ENCODE measurements around the gene UBE2D2. TPM values are rescaled to one million over a fixed set of nuclear protein-coding genes. Genes with fewer than 3 reads are reported as not detected.

Gene UBE2D2
- total and polyA plus RNA-seq, 2 of the 13 experiments (the other 11 are each of a cell fraction or from before 2014, with no cell fraction given) = 79.1 to 109 TPM

DNA sequence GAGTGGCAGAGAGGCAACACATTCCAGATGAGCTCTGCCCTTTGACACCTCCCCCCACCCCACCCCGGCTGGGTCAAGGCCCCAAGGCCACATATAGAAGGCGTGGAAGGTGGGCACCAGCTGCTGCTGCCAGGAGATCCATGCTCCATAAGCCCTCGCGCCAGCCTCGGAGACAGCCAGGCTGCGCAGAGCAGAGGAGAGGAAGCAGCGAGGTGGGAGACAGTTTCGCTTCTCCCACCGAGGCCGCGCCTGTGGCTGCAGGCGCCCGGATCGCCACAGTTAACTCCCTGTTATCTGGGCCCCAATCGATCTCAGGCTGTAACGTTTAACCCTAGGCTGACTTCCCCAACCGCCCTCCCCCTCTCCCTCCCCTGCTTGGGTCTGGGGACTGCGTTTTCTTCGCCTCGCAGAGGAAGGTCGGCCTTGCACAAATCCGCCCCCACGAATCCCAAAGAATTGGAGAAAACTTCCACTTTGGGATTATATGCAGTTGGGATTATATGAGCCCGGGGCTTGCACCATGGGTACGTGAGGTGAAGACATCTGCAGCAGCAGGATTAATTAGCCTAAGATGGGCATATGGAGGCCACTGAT is 85.9 kb downstream of the UBE2D2 start (continued):
- TF ChIP-seq, protein P1, sequence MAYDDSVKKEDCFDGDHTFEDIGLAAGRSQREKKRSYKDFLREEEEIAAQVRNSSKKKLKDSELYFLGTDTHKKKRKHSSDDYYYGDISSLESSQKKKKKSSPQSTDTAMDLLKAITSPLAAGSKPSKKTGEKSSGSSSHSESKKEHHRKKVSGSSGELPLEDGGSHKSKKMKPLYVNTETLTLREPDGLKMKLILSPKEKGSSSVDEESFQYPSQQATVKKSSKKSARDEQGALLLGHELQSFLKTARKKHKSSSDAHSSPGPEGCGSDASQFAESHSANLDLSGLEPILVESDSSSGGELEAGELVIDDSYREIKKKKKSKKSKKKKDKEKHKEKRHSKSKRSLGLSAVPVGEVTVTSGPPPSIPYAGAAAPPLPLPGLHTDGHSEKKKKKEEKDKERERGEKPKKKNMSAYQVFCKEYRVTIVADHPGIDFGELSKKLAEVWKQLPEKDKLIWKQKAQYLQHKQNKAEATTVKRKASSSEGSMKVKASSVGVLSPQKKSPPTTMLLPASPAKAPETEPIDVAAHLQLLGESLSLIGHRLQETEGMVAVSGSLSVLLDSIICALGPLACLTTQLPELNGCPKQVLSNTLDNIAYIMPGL (CRISPR knock-in tag; IDR thresholded peaks at IDR 0.05; ENCODE audit: borderline replicate concordance in 1 of 2, low read depth in 1 of 2) = no peak
- TF ChIP-seq, protein P2, sequence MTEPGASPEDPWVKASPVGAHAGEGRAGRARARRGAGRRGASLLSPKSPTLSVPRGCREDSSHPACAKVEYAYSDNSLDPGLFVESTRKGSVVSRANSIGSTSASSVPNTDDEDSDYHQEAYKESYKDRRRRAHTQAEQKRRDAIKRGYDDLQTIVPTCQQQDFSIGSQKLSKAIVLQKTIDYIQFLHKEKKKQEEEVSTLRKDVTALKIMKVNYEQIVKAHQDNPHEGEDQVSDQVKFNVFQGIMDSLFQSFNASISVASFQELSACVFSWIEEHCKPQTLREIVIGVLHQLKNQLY (CRISPR knock-in tag; IDR thresholded peaks at IDR 0.05) = no peak
- no peak for TF ChIP-seq MXI1 (IDR thresholded peaks at IDR 0.05; ENCODE audit: borderline replicate concordance, low read depth, low read length)
- no peak for TF ChIP-seq POLR2A (IDR thresholded peaks at IDR 0.05; ENCODE audit: insufficient read depth in 1 of 2, low read depth in 2 of 2, low read length in 2 of 2)
- TF ChIP-seq TAF1 (CRISPR knock-in tag; IDR thresholded peaks at IDR 0.05) = peak; percentile 44; the same call in 1 of the 2 replicates
- TF ChIP-seq, protein P3, sequence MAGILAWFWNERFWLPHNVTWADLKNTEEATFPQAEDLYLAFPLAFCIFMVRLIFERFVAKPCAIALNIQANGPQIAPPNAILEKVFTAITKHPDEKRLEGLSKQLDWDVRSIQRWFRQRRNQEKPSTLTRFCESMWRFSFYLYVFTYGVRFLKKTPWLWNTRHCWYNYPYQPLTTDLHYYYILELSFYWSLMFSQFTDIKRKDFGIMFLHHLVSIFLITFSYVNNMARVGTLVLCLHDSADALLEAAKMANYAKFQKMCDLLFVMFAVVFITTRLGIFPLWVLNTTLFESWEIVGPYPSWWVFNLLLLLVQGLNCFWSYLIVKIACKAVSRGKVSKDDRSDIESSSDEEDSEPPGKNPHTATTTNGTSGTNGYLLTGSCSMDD (CRISPR knock-in tag; IDR thresholded peaks at IDR 0.05) = no peak
- TF ChIP-seq SRSF4 (IDR thresholded peaks at IDR 0.05; ENCODE audit: low read depth, low read length, poor library complexity, severe bottlenecking) = no peak
- TF ChIP-seq, protein P4, sequence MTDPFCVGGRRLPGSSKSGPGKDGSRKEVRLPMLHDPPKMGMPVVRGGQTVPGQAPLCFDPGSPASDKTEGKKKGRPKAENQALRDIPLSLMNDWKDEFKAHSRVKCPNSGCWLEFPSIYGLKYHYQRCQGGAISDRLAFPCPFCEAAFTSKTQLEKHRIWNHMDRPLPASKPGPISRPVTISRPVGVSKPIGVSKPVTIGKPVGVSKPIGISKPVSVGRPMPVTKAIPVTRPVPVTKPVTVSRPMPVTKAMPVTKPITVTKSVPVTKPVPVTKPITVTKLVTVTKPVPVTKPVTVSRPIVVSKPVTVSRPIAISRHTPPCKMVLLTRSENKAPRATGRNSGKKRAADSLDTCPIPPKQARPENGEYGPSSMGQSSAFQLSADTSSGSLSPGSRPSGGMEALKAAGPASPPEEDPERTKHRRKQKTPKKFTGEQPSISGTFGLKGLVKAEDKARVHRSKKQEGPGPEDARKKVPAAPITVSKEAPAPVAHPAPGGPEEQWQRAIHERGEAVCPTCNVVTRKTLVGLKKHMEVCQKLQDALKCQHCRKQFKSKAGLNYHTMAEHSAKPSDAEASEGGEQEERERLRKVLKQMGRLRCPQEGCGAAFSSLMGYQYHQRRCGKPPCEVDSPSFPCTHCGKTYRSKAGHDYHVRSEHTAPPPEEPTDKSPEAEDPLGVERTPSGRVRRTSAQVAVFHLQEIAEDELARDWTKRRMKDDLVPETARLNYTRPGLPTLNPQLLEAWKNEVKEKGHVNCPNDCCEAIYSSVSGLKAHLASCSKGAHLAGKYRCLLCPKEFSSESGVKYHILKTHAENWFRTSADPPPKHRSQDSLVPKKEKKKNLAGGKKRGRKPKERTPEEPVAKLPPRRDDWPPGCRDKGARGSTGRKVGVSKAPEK (CRISPR knock-in tag; IDR thresholded peaks at IDR 0.05; ENCODE audit: borderline replicate concordance) = peak; percentile 66; the same call in 1 of the 2 replicates
- TF ChIP-seq ZNF724P (CRISPR knock-in tag; IDR thresholded peaks at IDR 0.05; ENCODE audit: borderline replicate concordance) = no peak
- TF ChIP-seq NFE2L1 (CRISPR knock-in tag; IDR thresholded peaks at IDR 0.05; ENCODE audit: borderline replicate concordance) = no peak
- TF ChIP-seq, protein P5, sequence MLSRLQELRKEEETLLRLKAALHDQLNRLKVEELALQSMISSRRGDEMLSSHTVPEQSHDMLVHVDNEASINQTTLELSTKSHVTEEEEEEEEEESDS (CRISPR knock-in tag; IDR thresholded peaks at IDR 0.05; ENCODE audit: borderline replicate concordance) = no peak
- TF ChIP-seq, protein P6, sequence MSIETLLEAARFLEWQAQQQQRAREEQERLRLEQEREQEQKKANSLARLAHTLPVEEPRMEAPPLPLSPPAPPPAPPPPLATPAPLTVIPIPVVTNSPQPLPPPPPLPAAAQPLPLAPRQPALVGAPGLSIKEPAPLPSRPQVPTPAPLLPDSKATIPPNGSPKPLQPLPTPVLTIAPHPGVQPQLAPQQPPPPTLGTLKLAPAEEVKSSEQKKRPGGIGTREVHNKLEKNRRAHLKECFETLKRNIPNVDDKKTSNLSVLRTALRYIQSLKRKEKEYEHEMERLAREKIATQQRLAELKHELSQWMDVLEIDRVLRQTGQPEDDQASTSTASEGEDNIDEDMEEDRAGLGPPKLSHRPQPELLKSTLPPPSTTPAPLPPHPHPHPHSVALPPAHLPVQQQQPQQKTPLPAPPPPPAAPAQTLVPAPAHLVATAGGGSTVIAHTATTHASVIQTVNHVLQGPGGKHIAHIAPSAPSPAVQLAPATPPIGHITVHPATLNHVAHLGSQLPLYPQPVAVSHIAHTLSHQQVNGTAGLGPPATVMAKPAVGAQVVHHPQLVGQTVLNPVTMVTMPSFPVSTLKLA (IDR thresholded peaks at IDR 0.05) = no peak
- TF ChIP-seq, protein P7, sequence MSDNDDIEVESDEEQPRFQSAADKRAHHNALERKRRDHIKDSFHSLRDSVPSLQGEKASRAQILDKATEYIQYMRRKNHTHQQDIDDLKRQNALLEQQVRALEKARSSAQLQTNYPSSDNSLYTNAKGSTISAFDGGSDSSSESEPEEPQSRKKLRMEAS (IDR thresholded peaks at IDR 0.05) = peak; percentile 47
- TF ChIP-seq ZFX (CRISPR knock-in tag; IDR thresholded peaks at IDR 0.05; ENCODE audit: low read depth) = peak; percentile 60
- TF ChIP-seq GTF2F1 (IDR thresholded peaks at IDR 0.05; ENCODE audit: low read length) = no peak
- no peak; the same call in 1 of the 2 replicates for TF ChIP-seq ZNF350 (CRISPR knock-in tag; IDR thresholded peaks at IDR 0.05; ENCODE audit: borderline replicate concordance, low read depth)
- TF ChIP-seq FIP1L1 (IDR thresholded peaks at IDR 0.05; ENCODE audit: borderline replicate concordance, insufficient read depth, low read depth, low read length) = no peak
- TF ChIP-seq ZNF772 (CRISPR knock-in tag; IDR thresholded peaks at IDR 0.05) = no peak
- TF ChIP-seq, protein P8, sequence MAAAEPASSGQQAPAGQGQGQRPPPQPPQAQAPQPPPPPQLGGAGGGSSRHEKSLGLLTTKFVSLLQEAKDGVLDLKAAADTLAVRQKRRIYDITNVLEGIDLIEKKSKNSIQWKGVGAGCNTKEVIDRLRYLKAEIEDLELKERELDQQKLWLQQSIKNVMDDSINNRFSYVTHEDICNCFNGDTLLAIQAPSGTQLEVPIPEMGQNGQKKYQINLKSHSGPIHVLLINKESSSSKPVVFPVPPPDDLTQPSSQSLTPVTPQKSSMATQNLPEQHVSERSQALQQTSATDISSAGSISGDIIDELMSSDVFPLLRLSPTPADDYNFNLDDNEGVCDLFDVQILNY (CRISPR knock-in tag; conservative IDR thresholded peaks at IDR 0.05) = no peak
- TF ChIP-seq PHF8 (CRISPR knock-in tag; IDR thresholded peaks at IDR 0.05) = no peak; the same call in 1 of the 2 replicates
